ENCODE measurements around the gene CBFB. TPM values are rescaled to one million over a fixed set of nuclear protein-coding genes. Genes with fewer than 3 reads are reported as not detected.

CBFB gene
- total and polyA plus RNA-seq, 12 donors, result 13.0 to 41.2 (median 27.1) TPM

- WGBS, 4 donors, result 41 to 63% (median 55%) methylated on average over 5 to 6 of the region's 6 CpGs
- intact Hi-C loops (cut with DNase I), result no loop called here
- TF ChIP-seq POLR2A (IDR thresholded peaks at IDR 0.05) (no peak), CTCF (IDR thresholded peaks at IDR 0.05) (no peak)
- H3K27me3 ChIP-seq, result no peaks in the 10 kb centered on the region
- H3K27ac ChIP-seq, result peak overlapping the region in 2 of 5 donors; percentile 27 to 57
- peak in 6 of 7 donors; percentile 52 to 76 (median 70) for DNase-seq
- H3K9me3 ChIP-seq (replicated peaks in 1 of 3), result no peaks in the 10 kb centered on the region
- no peaks in the 10 kb centered on the region for H3K36me3 ChIP-seq (replicated peaks in 1 of 2)
- H3K4me1 ChIP-seq (replicated peaks in 1 of 2), result peaks cover 11% of the 10 kb centered on the region in 2 donors
- H3K4me3 ChIP-seq, result no peak overlapping the region
Observed at GRCh38 chr16:66996324-66996982, 32.5 kb upstream of the CBFB start.

- Histone ChIP-seq H3K27me3 (no peaks in the 10 kb centered on the region), H3K9me3 (replicated peaks in 1 of 3) (no peaks in the 10 kb centered on the region), H3K27ac (peak overlapping the region in 2 of 5 donors; percentile 27 to 57), H3K4me1 (replicated peaks in 1 of 2) (peaks cover 11 to 13% of the 10 kb centered on the region in 2 donors), H3K36me3 (replicated peaks in 1 of 2) (no peaks in the 10 kb centered on the region), H3K4me3 (no peak overlapping the region)
- intact Hi-C loops (cut with DNase I), result no loop called here
- WGBS, 4 donors, result 50 to 67% (median 54%) methylated on average over 3 of the region's 3 CpGs
- TF ChIP-seq POLR2A (IDR thresholded peaks at IDR 0.05), result no peak
- no peak for TF ChIP-seq CTCF (IDR thresholded peaks at IDR 0.05)
- DNase-seq, result no peak
Observed at GRCh38 chr16:66996983-66997358, 32.0 kb upstream of the CBFB start.

GRCh38 chr16:67000384-67001351, 28.3 kb upstream of the CBFB start:
- H3K27ac ChIP-seq, result peak overlapping the region in 2 of 5 donors; percentile 7 to 50
- no peaks in the 10 kb centered on the region for H3K27me3 ChIP-seq
- WGBS, 4 donors, result 3 to 5% (median 4%) methylated on average over 3 to 89 of the region's 89 CpGs
- DNase-seq, result peak; percentile 32 to 88 (median 57)
- peaks cover 11 to 13% of the 10 kb centered on the region in 2 donors for H3K4me1 ChIP-seq (replicated peaks in 1 of 2)
- intact Hi-C loops (cut with DNase I), result no loop called here
- peak overlapping the region in 2 of 4 donors; percentile 25 to 64 for H3K4me3 ChIP-seq
- peaks cover 0 to 9% of the 10 kb centered on the region in 2 donors for H3K36me3 ChIP-seq (replicated peaks in 1 of 2)
- TF ChIP-seq CTCF (IDR thresholded peaks at IDR 0.05) (no peak), POLR2A (IDR thresholded peaks at IDR 0.05) (no peak)
- no peaks in the 10 kb centered on the region for H3K9me3 ChIP-seq (replicated peaks in 1 of 3)

- intact Hi-C loops (cut with DNase I), result no loop called here
- H3K4me1 ChIP-seq (replicated peaks in 1 of 2), result peaks cover 11 to 13% of the 10 kb centered on the region in 2 donors
Observed at GRCh38 chr16:67001726-67002125, 27.2 kb upstream of the CBFB start.

More at GRCh38 chr16:67001726-67002125, 27.2 kb upstream of the CBFB start:
- 87 to 93% (median 89%) methylated on average over 2 to 3 of the region's 3 CpGs for WGBS, 4 donors
- Histone ChIP-seq H3K27ac (no peak overlapping the region), H3K36me3 (replicated peaks in 1 of 2) (peaks cover 0 to 9% of the 10 kb centered on the region in 2 donors), H3K27me3 (no peaks in the 10 kb centered on the region), H3K4me3 (no peak overlapping the region), H3K9me3 (replicated peaks in 1 of 3) (no peaks in the 10 kb centered on the region)
- DNase-seq, result no peak
- TF ChIP-seq CTCF (IDR thresholded peaks at IDR 0.05) (no peak), POLR2A (IDR thresholded peaks at IDR 0.05) (no peak)

Data from adrenal gland (tissue), 12 donors.